Measurements from ENCODE around the gene GALNT2.

Gene GALNT2

GRCh38 chr1:230073371-230074035 lies 6.5 kb downstream of the GALNT2 start:
- DNase-seq: peak; percentile 4

- DNase-seq: no peak
Measured at GRCh38 chr1:230074270-230074669, 7.2 kb downstream of the GALNT2 start.

GRCh38 chr1:230074762-230075161 lies 7.7 kb downstream of the GALNT2 start:
- DNase-seq: no peak

GRCh38 chr1:230076121-230076520 lies 9.1 kb downstream of the GALNT2 start:
- DNase-seq: no peak

- DNase-seq: no peak
Measured at GRCh38 chr1:230077011-230077410, 10.0 kb downstream of the GALNT2 start.

- DNase-seq: no peak
Measured at GRCh38 chr1:230077436-230078213, 10.6 kb downstream of the GALNT2 start.

- no peak for DNase-seq
Measured at GRCh38 chr1:230079199-230080024, 12.4 kb downstream of the GALNT2 start.

GRCh38 chr1:230080822-230081221 lies 13.8 kb downstream of the GALNT2 start:
- no peak for DNase-seq

- no peak for DNase-seq
Measured at GRCh38 chr1:230081751-230082150, 14.7 kb downstream of the GALNT2 start.

- DNase-seq: no peak
Measured at GRCh38 chr1:230082211-230082610, 15.2 kb downstream of the GALNT2 start.

GRCh38 chr1:230083053-230083452 lies 16.0 kb downstream of the GALNT2 start:
- no peak for DNase-seq

GRCh38 chr1:230083746-230084407 lies 16.8 kb downstream of the GALNT2 start:
- no peak for DNase-seq

- DNase-seq: no peak
Measured at GRCh38 chr1:230084408-230085177, 17.6 kb downstream of the GALNT2 start.

- no peak for DNase-seq
Measured at GRCh38 chr1:230085178-230085515, 18.1 kb downstream of the GALNT2 start.

- no peak for DNase-seq
Measured at GRCh38 chr1:230086151-230086550, 19.1 kb downstream of the GALNT2 start.

GRCh38 chr1:230087028-230087716 lies 20.1 kb downstream of the GALNT2 start:
- DNase-seq: no peak

- DNase-seq: no peak
Measured at GRCh38 chr1:230087717-230088105, 20.7 kb downstream of the GALNT2 start.

GRCh38 chr1:230090194-230090711 lies 23.2 kb downstream of the GALNT2 start:
- no peak for DNase-seq

GRCh38 chr1:230091473-230092231 lies 24.6 kb downstream of the GALNT2 start:
- DNase-seq: no peak

- no peak for DNase-seq
Measured at GRCh38 chr1:230094746-230095145, 27.7 kb downstream of the GALNT2 start.

GRCh38 chr1:230095938-230096337 lies 28.9 kb downstream of the GALNT2 start:
- no peak for DNase-seq

All from midbrain (tissue), 1 donor.